ENCODE data around the gene LRRC31.

DNA sequence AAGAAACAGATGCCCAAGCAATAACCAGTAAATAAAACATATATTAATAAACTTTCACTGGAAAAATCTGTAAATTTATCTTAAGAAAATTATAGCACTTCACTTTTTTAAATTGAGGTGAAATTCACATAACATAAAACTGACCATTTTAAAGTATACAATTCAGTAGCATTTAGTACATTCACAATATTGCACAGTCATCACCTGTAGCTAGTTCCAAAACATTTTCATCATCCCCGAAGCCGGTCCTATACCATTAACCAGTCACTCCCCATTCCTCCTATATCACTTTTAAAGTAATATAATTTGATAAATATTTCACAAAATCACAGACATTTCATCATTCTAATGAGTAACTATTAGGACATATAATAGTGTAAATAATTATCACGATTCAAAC, 65.1 kb downstream of the LRRC31 start:
- TF ChIP-seq CTCF (conservative IDR thresholded peaks at IDR 0.05): no peak
- no peak for TF ChIP-seq ZFX (IDR thresholded peaks at IDR 0.05)
